Transverse colon (tissue), 4 donors: ENCODE measurements around the gene INPP5F. TPM values are rescaled to one million over a fixed set of nuclear protein-coding genes. Genes with fewer than 3 reads are reported as not detected.

ENCODE experiments used
- DNase-seq: peaks from one replicate; pipeline ENCODE4 v3.0.0-alpha.2; 2019
- H3K27ac ChIP-seq, 4 donors: fragments of 200-600 bp; sonication (generic); 2 replicates each; pipeline ENCODE4 v1.5.1; 2016 to 2018; ENCODE audit warnings: inconsistent platforms in 4 of 4
- H3K27me3 ChIP-seq: fragments of 200-600 bp; sonication (generic); 2 replicates; pipeline ENCODE4 v1.5.1; 2017; ENCODE audit warnings: inconsistent platforms
- H3K36me3 ChIP-seq, 4 donors: fragments of 200-600 bp; sonication (generic); 2 replicates each; pipeline ENCODE4 v1.5.1; 2017 to 2019; ENCODE audit warnings: inconsistent platforms in 4 of 4
- H3K4me1 ChIP-seq, 4 donors: fragments of 200-600 bp; sonication (generic); 2 replicates each; pipeline ENCODE4 v1.5.1; 2017 to 2020; ENCODE audit warnings: inconsistent platforms in 4 of 4
- H3K4me3 ChIP-seq, 4 donors: fragments of 200-600 bp; sonication (generic); 1 replicate in 1 of 4; 2 replicates in 3 of 4; pipeline versions ENCODE4 v1.5.1 to v1.6.1; 2017 to 2019; ENCODE audit warnings: inconsistent platforms in 4 of 4
- H3K9me3 ChIP-seq, 2 donors: fragments of 200-600 bp; sonication (generic); 2 replicates each; pipeline ENCODE4 v1.5.1; 2017 to 2019; ENCODE audit warnings: inconsistent platforms in 2 of 2
- CTCF ChIP-seq, 5 experiments: fragments of 200-600 bp in 3 of 5; fragments of 450-650 bp in 2 of 5; sonication (generic) in 3 of 5; IDR thresholded peaks; 1 replicate in 2 of 5; 2 replicates in 3 of 5; pipeline ENCODE4 v1.5.1; 2016 to 2017; ENCODE audit warnings: antibody characterized with exemption in 5 of 5, inconsistent platforms in 3 of 5, mild to moderate bottlenecking in 2 of 5, moderate library complexity in 1 of 5
- EP300 ChIP-seq: sonication (generic); formaldehyde crosslinking; IDR thresholded peaks from one replicate; pipeline ENCODE4 v1.6.1; 2017; ENCODE audit warnings: antibody characterized with exemption, low read depth
- POLR2A ChIP-seq: fragments of 450-650 bp; IDR thresholded peaks from one replicate; pipeline ENCODE4 v1.6.1; 2016; ENCODE audit warnings: antibody characterized with exemption, mild to moderate bottlenecking, moderate library complexity
- POLR2AphosphoS5 ChIP-seq, 3 donors: sonication (generic); formaldehyde crosslinking; IDR thresholded peaks; one replicate each; pipeline ENCODE4 v1.6.1; 2016; ENCODE audit warnings: antibody characterized with exemption in 3 of 3
- WGBS, 2 donors: methylation state at CpG; one replicate each; pipeline ENCODE4 v1.1.5; 2018; ENCODE audit warnings: low coverage in 1 of 2; 5-methylcytosine and 5-hydroxymethylcytosine counted together
- in situ Hi-C, 4 donors: fragments of 200-750 bp; cut with MboI; loops; one replicate each; pipeline versions ENCODE4 v1.15.0 to v1.15.1; 2017; ENCODE audit warnings: low sequenced_read_pairs in 3 of 4, low pct_ligation_motif_present in 1 of 4, low pct_unique_long_range_greater_than_20kb in 1 of 4
- intact Hi-C: fragments of 100-400 bp; cut with DNase I; formaldehyde crosslinking; loops from one replicate; pipeline ENCODE4 v1.15.1; 2023; ENCODE audit warnings: low total_unique reads
- total RNA-seq, 4 donors: library from RNA; depleted of rRNA; stranded (reverse); fragments of >200 nt; gene quantifications; one replicate each; pipeline ENCODE4 v1.1.0, GENCODE V29; 2016

Gene INPP5F
- total RNA-seq, result 10 to 100 TPM; 11.6 to 24.6 (median 16.6) TPM

DNA sequence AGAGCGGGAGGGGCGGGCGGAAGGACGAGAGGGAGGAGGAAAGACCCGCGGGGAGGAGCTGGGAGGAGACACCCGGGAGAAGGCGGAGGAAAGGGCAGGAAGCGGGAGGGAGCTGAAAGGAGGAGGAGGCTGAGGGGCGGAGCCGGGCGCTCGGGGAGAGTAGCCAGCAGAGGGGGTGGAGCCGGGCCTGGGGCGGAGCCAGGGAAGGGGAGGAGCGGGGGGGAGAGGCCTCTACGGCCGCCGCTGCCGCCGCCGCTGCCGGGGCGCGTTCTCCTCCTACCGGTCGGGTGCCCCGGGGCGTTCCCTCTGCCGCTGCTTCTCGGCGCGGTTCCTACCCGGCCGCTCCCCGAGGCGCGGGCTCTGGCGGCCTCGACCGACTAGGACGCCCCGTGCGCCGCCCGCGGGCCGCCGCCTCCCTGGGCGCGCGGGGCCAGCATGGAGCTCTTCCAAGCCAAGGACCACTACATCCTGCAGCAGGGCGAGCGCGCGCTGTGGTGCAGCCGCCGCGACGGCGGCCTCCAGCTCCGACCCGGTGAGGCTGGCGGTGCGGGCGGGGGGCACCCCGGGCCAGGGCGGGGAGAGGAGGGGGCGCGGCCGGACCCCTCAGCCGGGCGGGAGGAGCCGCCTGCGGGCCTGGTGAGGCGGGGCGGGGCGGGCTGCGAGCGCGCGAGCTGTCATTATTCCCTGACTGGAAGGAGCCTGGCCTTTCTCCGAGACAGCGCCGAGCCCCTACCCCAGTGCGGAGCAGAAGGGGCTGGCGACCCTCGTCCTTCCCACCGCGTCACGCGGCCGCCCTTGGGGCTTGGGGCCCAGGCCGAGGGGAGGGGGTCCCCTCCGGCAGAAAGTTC is at the start of gene INPP5F:
TSS of gene INPP5F (plus strand) at position 223 of the 848 bp plus-strand sequence. CDS start at position 436, 213 bp downstream.
- Histone ChIP-seq H3K27ac (peak within 1 kb of the TSS; percentile 93 to 99 (median 97)), H3K27me3 (no peaks in the 10 kb centered on the region), H3K4me1 (peaks cover 6 to 32% (median 22%) of the 10 kb centered on the region in 4 donors), H3K4me3 (peak within 1 kb of the TSS; percentile 63 to 96 (median 85)), H3K9me3 (no peaks in the 10 kb centered on the region), H3K36me3 (no peaks in the 10 kb centered on the region)
- DNase-seq, result peak; percentile 100
- 1% methylated on average over 77 of the region's 95 CpGs; no CpG with 5 or more reads in 1 of the 2 donors for WGBS, 2 donors
- TF ChIP-seq POLR2AphosphoS5 (IDR thresholded peaks at IDR 0.05) (no peak), CTCF (IDR thresholded peaks at IDR 0.05) (peak in 2 of 5 experiments; percentile 21 to 28)
- in situ Hi-C loops (no loop called here), intact Hi-C loops (loop anchor here (1.0 kb wide), 1 partner anchor 75 kb away; the partner anchor contains the start of gene BAG3)

- WGBS, 2 donors, result 94% methylated on average over 5 to 6 of the region's 6 CpGs
- H3K27ac ChIP-seq, result no peak overlapping the region
- H3K27me3 ChIP-seq, result no peaks in the 10 kb centered on the region
- H3K4me3 ChIP-seq, result no peak overlapping the region
- TF ChIP-seq CTCF (IDR thresholded peaks at IDR 0.05), result no peak
- TF ChIP-seq POLR2A, result no peak
- no peak for TF ChIP-seq POLR2AphosphoS5 (IDR thresholded peaks at IDR 0.05)
- TF ChIP-seq EP300, result no peak
- in situ Hi-C loops, result loop anchor here in 1 of 4 donors (25.0 kb wide), 1 partner anchor 160 kb away; no protein-coding TSS in a partner anchor
- H3K9me3 ChIP-seq, result no peaks in the 10 kb centered on the region
- peaks cover 0 to 11% (median 2%) of the 10 kb centered on the region in 4 donors for H3K4me1 ChIP-seq
- intact Hi-C loops, result no loop called here
- peaks cover 0 to 49% (median 23%) of the 10 kb centered on the region in 4 donors for H3K36me3 ChIP-seq
- no peak for DNase-seq
Observed at GRCh38 chr10:119677126-119677525, 48.7 kb upstream of the INPP5F start.

DNA sequence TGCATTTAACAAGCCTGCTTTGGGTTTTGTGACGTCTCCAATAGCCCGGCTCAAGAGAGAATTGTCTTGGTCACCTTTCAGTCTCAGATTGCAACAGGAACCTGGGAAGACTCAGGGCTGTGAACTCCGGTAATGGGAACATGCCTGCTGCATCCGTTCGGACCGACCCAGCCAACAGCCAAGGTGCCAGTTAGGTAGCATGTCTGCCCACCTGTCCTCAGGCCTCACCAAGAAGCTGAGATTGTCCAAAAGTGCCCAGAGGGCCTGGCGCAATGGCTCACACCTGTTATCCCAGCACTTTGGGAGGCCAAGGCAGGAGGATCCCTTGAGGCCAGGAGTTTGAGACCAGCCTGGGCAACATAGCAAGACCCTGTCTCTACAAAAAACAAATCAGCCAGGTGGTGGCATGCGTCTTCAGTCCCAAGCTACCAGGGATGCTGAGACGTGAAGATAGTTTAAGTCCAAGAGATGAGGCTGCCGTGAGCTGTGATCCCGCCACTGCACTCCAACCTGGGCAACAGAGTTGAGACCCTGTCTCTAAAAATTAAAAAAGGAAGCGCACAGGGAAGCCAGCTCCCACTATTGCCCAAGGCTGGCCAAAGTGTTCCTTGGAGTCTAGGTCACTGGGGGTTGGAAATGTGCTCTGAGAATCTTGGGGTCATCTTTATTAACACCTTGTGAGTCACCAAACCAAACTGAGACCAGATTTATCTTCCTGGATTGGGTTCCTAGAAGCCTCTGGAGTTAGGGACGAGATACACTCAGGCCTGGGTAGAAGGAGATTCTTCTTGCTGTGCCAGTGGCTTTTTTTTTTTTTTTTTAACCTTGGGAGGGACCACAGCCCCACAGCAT is 47.7 kb upstream of the INPP5F start:
- peaks cover 0 to 11% (median 2%) of the 10 kb centered on the region in 4 donors for H3K4me1 ChIP-seq
- H3K9me3 ChIP-seq, result no peaks in the 10 kb centered on the region
- TF ChIP-seq POLR2A (no peak), EP300 (no peak), CTCF (IDR thresholded peaks at IDR 0.05) (no peak), POLR2AphosphoS5 (IDR thresholded peaks at IDR 0.05) (no peak)
- in situ Hi-C loops, result loop anchor here in 1 of 4 donors (25.0 kb wide), 1 partner anchor 159 kb away; no protein-coding TSS in a partner anchor
- WGBS, 2 donors, result 76 to 94% methylated on average over 2 to 13 of the region's 13 CpGs
- no peaks in the 10 kb centered on the region for H3K27me3 ChIP-seq
- intact Hi-C loops, result no loop called here
- H3K36me3 ChIP-seq, result peaks cover 0 to 40% (median 16%) of the 10 kb centered on the region in 4 donors
- H3K27ac ChIP-seq, result peak overlapping the region; percentile 10 to 58 (median 44)
- no peak overlapping the region for H3K4me3 ChIP-seq
- DNase-seq, result no peak

DNA sequence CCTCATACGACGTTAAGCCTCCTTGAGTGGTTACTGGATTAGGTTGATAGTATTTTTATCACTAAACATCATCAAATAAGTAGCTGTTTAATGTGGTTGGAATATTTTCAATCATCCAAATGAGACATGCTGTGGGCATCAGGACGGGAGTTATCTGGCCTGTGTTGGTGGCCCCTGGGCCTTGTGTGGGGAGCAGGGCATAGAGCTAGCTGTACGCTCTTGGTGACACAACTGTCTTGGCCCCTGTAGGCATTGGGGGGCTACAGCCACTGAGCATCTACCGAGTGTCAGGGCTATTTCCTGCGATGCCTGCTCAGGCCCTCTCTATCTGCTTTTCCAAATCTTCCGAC is 46.4 kb upstream of the INPP5F start:
- peaks cover 0 to 28% (median 10%) of the 10 kb centered on the region in 4 donors for H3K36me3 ChIP-seq
- no peaks in the 10 kb centered on the region for H3K9me3 ChIP-seq
- H3K27ac ChIP-seq, result peak overlapping the region in 2 of 4 donors; percentile 57 to 58
- no peak for DNase-seq
- peaks cover 0 to 11% (median 2%) of the 10 kb centered on the region in 4 donors for H3K4me1 ChIP-seq
- H3K27me3 ChIP-seq, result no peaks in the 10 kb centered on the region
- WGBS, 2 donors, result 88 to 91% methylated on average over 6 to 7 of the region's 7 CpGs
- intact Hi-C loops (no loop called here), in situ Hi-C loops (loop anchor here in 1 of 4 donors (25.0 kb wide), 1 partner anchor 158 kb away; no protein-coding TSS in a partner anchor)
- no peak overlapping the region for H3K4me3 ChIP-seq
- no peak for TF ChIP-seq POLR2AphosphoS5 (IDR thresholded peaks at IDR 0.05)
- TF ChIP-seq CTCF (IDR thresholded peaks at IDR 0.05), result no peak
- TF ChIP-seq EP300, result no peak
- no peak for TF ChIP-seq POLR2A
